ENCODE data around the gene KCTD21. TPM values are rescaled to one million over a fixed set of nuclear protein-coding genes. Genes with fewer than 3 reads are reported as not detected.
A peak's percentile ranks its signal among the peaks of the same experiment; 100 is the strongest.

KCTD21 gene
- total RNA-seq, 2 experiments from 2014 or later: 4.1 to 5.2 TPM

- POLR2A ChIA-PET: interaction anchor here (0.8 to 4.1 kb wide), 2 partner anchors 11 to 52 kb away, joined by 4 to 34 read pairs; partner anchors contain the start of gene ALG8
- DNase-seq (no peak), ATAC-seq (no peak)
- Mint-ChIP-seq H3K27ac (no peak overlapping the region), H3K4me1 (ENCODE audit: low read depth) (peaks cover 51% of the 10 kb centered on the region), H3K36me3 (ENCODE audit: low read depth) (peaks cover 7% of the 10 kb centered on the region), H3K9me3 (no peaks in the 10 kb centered on the region), H3K27me3 (no peaks in the 10 kb centered on the region), H3K4me3 (no peak overlapping the region)
- CTCF ChIA-PET: interaction anchor here (1.3 kb wide), 1 partner anchor 145 kb away, joined by 4 read pairs; no protein-coding TSS in a partner anchor
- no peak for TF ChIP-seq CTCF (IDR thresholded peaks at IDR 0.05)
- intact Hi-C loops (cut with micrococcal nuclease): no loop called here
These were observed 2.6 kb upstream of the KCTD21 start for GRCh38 chr11:78190871-78191538.

- intact Hi-C loops (cut with micrococcal nuclease): no loop called here
- no peak for TF ChIP-seq CTCF (IDR thresholded peaks at IDR 0.05)
- DNase-seq (no peak), ATAC-seq (no peak)
- no peak overlapping the region for H3K27ac Mint-ChIP-seq
- ChIA-PET POLR2A (interaction anchor here (0.8 to 4.1 kb wide), 3 partner anchors 11 to 228 kb away, joined by 4 to 34 read pairs (median 4); partner anchors contain the start of genes ALG8 and GAB2), CTCF (interaction anchor here (1.3 to 1.6 kb wide), 2 partner anchors 145 to 375 kb away, joined by 4 read pairs; no protein-coding TSS in a partner anchor)
- H3K36me3 Mint-ChIP-seq (ENCODE audit: low read depth): peaks cover 7% of the 10 kb centered on the region
- H3K4me1 Mint-ChIP-seq (ENCODE audit: low read depth): peaks cover 55% of the 10 kb centered on the region
- H3K27me3 Mint-ChIP-seq: no peaks in the 10 kb centered on the region
- no peaks in the 10 kb centered on the region for H3K9me3 Mint-ChIP-seq
- H3K4me3 Mint-ChIP-seq: peak overlapping the region; percentile 95
These were observed 1.9 kb upstream of the KCTD21 start for GRCh38 chr11:78190374-78190773.

- peak overlapping the region; percentile 69 for H3K27ac Mint-ChIP-seq
- H3K4me3 Mint-ChIP-seq: peak overlapping the region; percentile 95
- ATAC-seq: no peak
- no peaks in the 10 kb centered on the region for H3K9me3 Mint-ChIP-seq
- peaks cover 56% of the 10 kb centered on the region for H3K4me1 Mint-ChIP-seq (ENCODE audit: low read depth)
- H3K27me3 Mint-ChIP-seq: no peaks in the 10 kb centered on the region
- CTCF ChIA-PET: interaction anchor here (0.9 to 1.6 kb wide), 5 partner anchors 38 to 375 kb away, joined by 3 to 4 read pairs (median 4); partner anchors contain the start of gene ALG8
- TF ChIP-seq CTCF (IDR thresholded peaks at IDR 0.05): no peak
- DNase-seq: no peak
- POLR2A ChIA-PET: interaction anchor here (0.6 to 4.1 kb wide), 5 partner anchors 12 to 1232 kb away, joined by 3 to 34 read pairs (median 4); partner anchors contain the start of genes ALG8 and GAB2
- peaks cover 7% of the 10 kb centered on the region for H3K36me3 Mint-ChIP-seq (ENCODE audit: low read depth)
- intact Hi-C loops (cut with micrococcal nuclease): loop anchor here (5.0 kb wide), 1 partner anchor 53 kb away; the partner anchor contains the start of gene ALG8
These were observed 1.4 kb upstream of the KCTD21 start for GRCh38 chr11:78189851-78190250.

- Mint-ChIP-seq H3K9me3 (no peaks in the 10 kb centered on the region), H3K4me1 (ENCODE audit: low read depth) (peaks cover 51% of the 10 kb centered on the region)
- DNase-seq: peak; percentile 18
These were observed 823 bp upstream of the KCTD21 start for GRCh38 chr11:78189174-78189724.

More at GRCh38 chr11:78189174-78189724, 823 bp upstream of the KCTD21 start:
- ChIA-PET CTCF (interaction anchor here (0.9 to 1.6 kb wide), 5 partner anchors 39 to 376 kb away, joined by 3 to 4 read pairs (median 4); partner anchors contain the start of gene ALG8), POLR2A (interaction anchor here (0.6 to 4.1 kb wide), 7 partner anchors 13 to 1233 kb away, joined by 3 to 34 read pairs (median 3); partner anchors contain the start of gene GAB2)
- no peak for ATAC-seq
- Mint-ChIP-seq H3K27me3 (no peaks in the 10 kb centered on the region), H3K27ac (peak overlapping the region; percentile 69), H3K36me3 (ENCODE audit: low read depth) (peaks cover 7% of the 10 kb centered on the region), H3K4me3 (peak overlapping the region; percentile 95)
- no peak for TF ChIP-seq CTCF (IDR thresholded peaks at IDR 0.05)
- intact Hi-C loops (cut with micrococcal nuclease): loop anchor here (5.0 kb wide), 1 partner anchor 52 kb away; the partner anchor contains the start of gene ALG8
